Breast epithelium (tissue), 4 donors: ENCODE results near the gene MIS12. TPM values are rescaled to one million over a fixed set of nuclear protein-coding genes. Genes with fewer than 3 reads are reported as not detected.

Experiments used
- DNase-seq, 2 donors: peaks; one replicate each; pipeline ENCODE4 v3.0.0-alpha.2; 2019; ENCODE audit warnings: low spot score in 2 of 2
- H3K27ac ChIP-seq, 2 donors: fragments of 200-600 bp; sonication (generic) in 1 of 2; one replicate each; pipeline ENCODE4 v1.5.1; 2016 to 2019; ENCODE audit warnings: mild to moderate bottlenecking in 1 of 2
- H3K27me3 ChIP-seq, 2 donors: fragments of 200-600 bp; sonication (generic) in 1 of 2; one replicate each; pipeline versions ENCODE4 v1.5.1 to v1.6.0; 2017 to 2019; ENCODE audit warnings: control low read depth in 1 of 2, mild to moderate bottlenecking in 1 of 2
- H3K36me3 ChIP-seq: fragments of 200-600 bp; one replicate; pipeline ENCODE4 v1.5.1; 2019
- H3K4me1 ChIP-seq, 2 donors: fragments of 200-600 bp; sonication (generic); one replicate each; pipeline ENCODE4 v1.5.1; 2016 to 2019; ENCODE audit warnings: control low read depth in 1 of 2
- H3K4me3 ChIP-seq, 3 donors: fragments of 200-600 bp; sonication (generic); 1 replicate in 2 of 3; 2 replicates in 1 of 3; pipeline ENCODE4 v1.5.1; 2016 to 2019; ENCODE audit warnings: mild to moderate bottlenecking in 3 of 3, moderate library complexity in 2 of 3
- H3K9me3 ChIP-seq, 2 donors: fragments of 200-600 bp; sonication (generic) in 1 of 2; one replicate each; pipeline ENCODE4 v1.5.1; 2016 to 2019; ENCODE audit warnings: control low read depth in 1 of 2
- CTCF ChIP-seq, 3 donors: fragments of 450-650 bp; IDR thresholded peaks; one replicate each; pipeline ENCODE4 v1.5.1; 2016 to 2017; ENCODE audit warnings: antibody characterized with exemption in 3 of 3, mild to moderate bottlenecking in 3 of 3, moderate library complexity in 3 of 3
- POLR2A ChIP-seq: fragments of 450-650 bp; IDR thresholded peaks from one replicate; pipeline ENCODE4 v1.6.1; 2016; ENCODE audit warnings: antibody characterized with exemption, mild to moderate bottlenecking, moderate library complexity
- POLR2AphosphoS5 ChIP-seq, 3 donors: sonication (generic); formaldehyde crosslinking; IDR thresholded peaks; one replicate each; pipeline ENCODE4 v1.6.1; 2017; ENCODE audit warnings: antibody characterized with exemption in 3 of 3
- intact Hi-C: fragments of 100-400 bp; cut with DNase I; formaldehyde crosslinking; loops from one replicate; pipeline ENCODE4 v1.15.1; 2023; ENCODE audit warnings: low total_unique reads
- total RNA-seq, 3 donors: library from RNA; depleted of rRNA; stranded (reverse); fragments of >200 nt; gene quantifications; one replicate each; pipeline ENCODE4 v1.1.0, GENCODE V29; 2016

Gene MIS12
- total RNA-seq, 3 donors from 2014 or later: 12.3 to 16.5 (median 14.1) TPM

- Histone ChIP-seq H3K4me1 (no peaks in the 10 kb centered on the region), H3K9me3 (no peaks in the 10 kb centered on the region), H3K27me3 (no peaks in the 10 kb centered on the region), H3K36me3 (no peaks in the 10 kb centered on the region), H3K4me3 (no peak overlapping the region), H3K27ac (no peak overlapping the region)
- intact Hi-C loops: no loop called here
- no peak for DNase-seq
- no peak for TF ChIP-seq POLR2A
- no peak for TF ChIP-seq POLR2AphosphoS5 (IDR thresholded peaks at IDR 0.05)
- TF ChIP-seq CTCF (IDR thresholded peaks at IDR 0.05): no peak
Measured at GRCh38 chr17:5443728-5444127, 42.6 kb upstream of the MIS12 start.

- no peaks in the 10 kb centered on the region for H3K27me3 ChIP-seq
- H3K4me3 ChIP-seq: no peak overlapping the region
- no peaks in the 10 kb centered on the region for H3K9me3 ChIP-seq
- intact Hi-C loops: no loop called here
- DNase-seq: no peak
- H3K36me3 ChIP-seq: no peaks in the 10 kb centered on the region
- no peak for TF ChIP-seq CTCF (IDR thresholded peaks at IDR 0.05)
- TF ChIP-seq POLR2A: no peak
- no peak for TF ChIP-seq POLR2AphosphoS5 (IDR thresholded peaks at IDR 0.05)
- H3K4me1 ChIP-seq: no peaks in the 10 kb centered on the region
- no peak overlapping the region for H3K27ac ChIP-seq
Measured at GRCh38 chr17:5444209-5444608, 42.2 kb upstream of the MIS12 start.

- no peaks in the 10 kb centered on the region for H3K4me1 ChIP-seq
- peak in 1 of 2 donors; percentile 70 for DNase-seq
- no peak for TF ChIP-seq POLR2AphosphoS5 (IDR thresholded peaks at IDR 0.05)
- TF ChIP-seq CTCF (IDR thresholded peaks at IDR 0.05): no peak
- no peak for TF ChIP-seq POLR2A
- H3K4me3 ChIP-seq: no peak overlapping the region
- intact Hi-C loops: no loop called here
- peak overlapping the region; percentile 75 to 80 for H3K27ac ChIP-seq
- H3K27me3 ChIP-seq: no peaks in the 10 kb centered on the region
- no peaks in the 10 kb centered on the region for H3K36me3 ChIP-seq
- H3K9me3 ChIP-seq: no peaks in the 10 kb centered on the region
Measured at GRCh38 chr17:5446786-5447185, 39.6 kb upstream of the MIS12 start.

GRCh38 chr17:5464717-5465507 is 21.5 kb upstream of the MIS12 start:
- Histone ChIP-seq H3K36me3 (no peaks in the 10 kb centered on the region), H3K27me3 (no peaks in the 10 kb centered on the region), H3K9me3 (no peaks in the 10 kb centered on the region), H3K4me3 (no peak overlapping the region), H3K27ac (no peak overlapping the region), H3K4me1 (peaks cover 0 to 5% of the 10 kb centered on the region in 2 donors)
- no peak for DNase-seq
- TF ChIP-seq POLR2A (no peak), CTCF (IDR thresholded peaks at IDR 0.05) (no peak), POLR2AphosphoS5 (IDR thresholded peaks at IDR 0.05) (no peak)
- intact Hi-C loops: no loop called here

- no peak overlapping the region for H3K4me3 ChIP-seq
- H3K27ac ChIP-seq: no peak overlapping the region
- H3K27me3 ChIP-seq: no peaks in the 10 kb centered on the region
- DNase-seq: no peak
- no peaks in the 10 kb centered on the region for H3K9me3 ChIP-seq
- H3K36me3 ChIP-seq: no peaks in the 10 kb centered on the region
- intact Hi-C loops: no loop called here
- H3K4me1 ChIP-seq: peaks cover 0 to 5% of the 10 kb centered on the region in 2 donors
- TF ChIP-seq POLR2A (no peak), CTCF (IDR thresholded peaks at IDR 0.05) (no peak), POLR2AphosphoS5 (IDR thresholded peaks at IDR 0.05) (no peak)
Measured at GRCh38 chr17:5466295-5466694, 20.1 kb upstream of the MIS12 start.
